PC-9 (cell line): ENCODE measurements around the gene RAVER1. TPM values are rescaled to one million over a fixed set of nuclear protein-coding genes. Genes with fewer than 3 reads are reported as not detected.

Experiments used
- BruUV-seq: library from RNA; stranded (reverse); fragments of 400-500 nt; replicated peaks from 2 replicates; lab custom pipeline; 2021; lab: Mats Ljungman, UMichigan
- CTCF ChIA-PET: fragments of 300-600 bp; sonication (Branson Sonifier 250); formaldehyde crosslinking; loops from one replicate; lab custom pipeline; 2022; ENCODE audit warnings: antibody characterized with exemption; lab: Charles Lee
- POLR2A ChIA-PET: fragments of 300-600 bp; sonication (Branson Sonifier 250); formaldehyde crosslinking; loops from one replicate; lab custom pipeline; 2022; ENCODE audit warnings: antibody characterized with exemption; ENCODE audit not compliant: unreplicated experiment; lab: Charles Lee
- DNase-seq, 2 experiments: peaks; one replicate each; pipeline versions ENCODE4 v3.0.0 to v3.0.0-alpha.2; 2015 to 2022; ENCODE audit warnings: mixed read lengths in 1 of 2
- H2AFZ ChIP-seq: fragments of 200-600 bp; sonication (generic); 2 replicates; pipeline ENCODE4 v1.8.1; 2017; ENCODE audit warnings: antibody characterized with exemption
- H3F3A ChIP-seq: fragments of 200-600 bp; sonication (generic); 2 replicates; pipeline ENCODE4 v1.8.1; 2017; ENCODE audit warnings: antibody characterized with exemption, mild to moderate bottlenecking, low read depth; ENCODE audit not compliant: insufficient read depth
- H3K27ac ChIP-seq: fragments of 200-600 bp; sonication (generic); 2 replicates; pipeline ENCODE4 v1.6.1; 2016; ENCODE audit warnings: mixed run types
- H3K27me3 ChIP-seq: fragments of 200-600 bp; sonication (generic); 2 replicates; pipeline ENCODE4 v1.6.1; 2016; ENCODE audit warnings: low read depth, mixed run types; ENCODE audit not compliant: insufficient read depth
- H3K36me3 ChIP-seq: fragments of 200-600 bp; sonication (generic); 2 replicates; pipeline ENCODE4 v1.6.1; 2016; ENCODE audit warnings: low read depth, mixed run types
- H3K4me1 ChIP-seq: fragments of 200-600 bp; sonication (generic); replicated peaks from 2 replicates; pipeline ENCODE4 v1.6.1; 2016; ENCODE audit warnings: mixed run types; ENCODE audit not compliant: insufficient read depth
- H3K4me2 ChIP-seq: fragments of 200-600 bp; sonication (generic); 2 replicates; pipeline ENCODE4 v1.6.1; 2017; ENCODE audit warnings: mixed run types
- H3K4me3 ChIP-seq: fragments of 200-600 bp; sonication (generic); 2 replicates; pipeline ENCODE4 v1.6.1; 2016; ENCODE audit warnings: mixed run types
- H3K79me2 ChIP-seq: fragments of 200-600 bp; sonication (generic); 2 replicates; pipeline ENCODE4 v1.6.1; 2017; ENCODE audit warnings: low read depth, mixed run types
- H3K9me2 ChIP-seq: fragments of 200-600 bp; sonication (generic); 2 replicates; pipeline ENCODE4 v1.8.1; 2017; ENCODE audit warnings: mild to moderate bottlenecking; ENCODE audit not compliant: insufficient read depth
- H3K9me3 ChIP-seq: fragments of 200-600 bp; sonication (generic); 2 replicates; pipeline ENCODE4 v1.8.1; 2016; ENCODE audit warnings: low read depth; ENCODE audit not compliant: insufficient read depth
- H4K20me1 ChIP-seq: fragments of 200-600 bp; sonication (generic); 2 replicates; pipeline ENCODE4 v1.8.1; 2017; ENCODE audit not compliant: insufficient read depth
- EZH2 ChIP-seq: fragments of 200-600 bp; sonication (generic); IDR thresholded peaks from 2 replicates; pipeline ENCODE4 v1.8.0; 2017; ENCODE audit warnings: antibody characterized with exemption, low read depth
- intact Hi-C: fragments of 100-400 bp; cut with micrococcal nuclease; formaldehyde crosslinking; loops from one replicate; pipeline ENCODE4 v1.10.0; 2022; ENCODE audit not compliant: unreplicated experiment
- total RNA-seq: library from RNA; stranded (reverse); gene quantifications from 2 replicates; pipeline ENCODE4 v1.2.3, GENCODE V29; 2021
- TF ChIP-seq, protein P1 (sequence below): fragments of 200-600 bp; sonication (generic); conservative IDR thresholded peaks from 2 replicates; pipeline ENCODE4 v1.6.1; 2017; ENCODE audit warnings: mixed run types, antibody characterized with exemption, mild to moderate bottlenecking, moderate library complexity

Gene RAVER1
- total RNA-seq, 1 experiment from 2014 or later: 52.9 TPM

DNA sequence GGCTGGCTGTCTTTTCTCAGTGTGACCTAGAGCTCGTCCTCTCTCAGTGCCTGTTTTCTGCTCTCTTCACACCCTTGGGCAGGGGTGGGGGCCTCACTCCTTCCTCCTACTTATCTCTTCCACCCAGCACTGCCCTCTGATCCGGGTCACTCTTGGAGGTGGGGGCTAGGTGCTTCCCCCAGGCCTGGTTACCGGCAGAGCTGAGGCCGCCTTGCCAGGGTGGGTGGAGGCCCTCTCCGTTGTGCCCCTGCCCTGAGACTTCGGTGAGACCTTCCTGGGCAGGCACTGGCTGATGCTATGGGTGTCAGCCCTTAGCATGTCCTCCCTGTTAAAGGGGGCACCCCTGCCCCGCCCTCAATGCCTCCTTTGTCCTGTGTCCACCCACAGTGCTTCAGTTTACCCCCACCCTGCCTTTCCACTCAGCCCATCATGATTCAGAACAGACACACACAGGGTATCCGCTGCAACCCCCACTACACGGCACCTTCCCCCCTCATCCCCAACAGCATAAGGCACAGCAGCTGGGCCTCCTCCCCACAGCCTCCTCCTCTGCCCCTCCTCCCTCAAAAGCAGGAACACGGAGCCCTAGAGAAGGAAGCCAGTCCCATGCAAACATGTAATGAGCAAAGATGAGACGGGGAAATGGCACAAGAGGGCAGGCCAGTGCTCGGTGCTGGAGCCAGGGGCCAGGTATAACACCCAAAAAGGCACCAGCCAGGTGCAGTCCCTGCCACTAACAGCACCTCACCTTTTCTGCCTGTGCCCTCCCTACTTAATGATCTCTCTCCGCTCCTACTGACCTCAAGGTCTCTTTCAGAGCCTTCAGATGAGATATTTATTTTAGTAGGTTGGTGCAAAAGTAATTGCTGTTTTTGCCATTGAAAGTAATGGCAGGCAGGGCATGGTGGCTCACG, 33.5 kb downstream of the RAVER1 start:
- Histone ChIP-seq H3K4me1 (no peaks in the 10 kb centered on the region), H3K4me3 (no peak overlapping the region), H3K79me2 (no peaks in the 10 kb centered on the region), H3K9me2 (no peaks in the 10 kb centered on the region), H3F3A (no peaks in the 10 kb centered on the region; the same call in 1 of the 2 replicates), H3K27ac (no peak overlapping the region), H3K9me3 (no peaks in the 10 kb centered on the region), H3K4me2 (no peak overlapping the region), H4K20me1 (no peaks in the 10 kb centered on the region), H3K27me3 (no peaks in the 10 kb centered on the region), H2AFZ (no peak overlapping the region), H3K36me3 (no peaks in the 10 kb centered on the region)
- POLR2A ChIA-PET: no interaction called here
- DNase-seq: no peak
- CTCF ChIA-PET: interaction anchor here (0.6 kb wide), 1 partner anchor 43 kb away, joined by 3 read pairs; no protein-coding TSS in a partner anchor
- TF ChIP-seq, protein P1, sequence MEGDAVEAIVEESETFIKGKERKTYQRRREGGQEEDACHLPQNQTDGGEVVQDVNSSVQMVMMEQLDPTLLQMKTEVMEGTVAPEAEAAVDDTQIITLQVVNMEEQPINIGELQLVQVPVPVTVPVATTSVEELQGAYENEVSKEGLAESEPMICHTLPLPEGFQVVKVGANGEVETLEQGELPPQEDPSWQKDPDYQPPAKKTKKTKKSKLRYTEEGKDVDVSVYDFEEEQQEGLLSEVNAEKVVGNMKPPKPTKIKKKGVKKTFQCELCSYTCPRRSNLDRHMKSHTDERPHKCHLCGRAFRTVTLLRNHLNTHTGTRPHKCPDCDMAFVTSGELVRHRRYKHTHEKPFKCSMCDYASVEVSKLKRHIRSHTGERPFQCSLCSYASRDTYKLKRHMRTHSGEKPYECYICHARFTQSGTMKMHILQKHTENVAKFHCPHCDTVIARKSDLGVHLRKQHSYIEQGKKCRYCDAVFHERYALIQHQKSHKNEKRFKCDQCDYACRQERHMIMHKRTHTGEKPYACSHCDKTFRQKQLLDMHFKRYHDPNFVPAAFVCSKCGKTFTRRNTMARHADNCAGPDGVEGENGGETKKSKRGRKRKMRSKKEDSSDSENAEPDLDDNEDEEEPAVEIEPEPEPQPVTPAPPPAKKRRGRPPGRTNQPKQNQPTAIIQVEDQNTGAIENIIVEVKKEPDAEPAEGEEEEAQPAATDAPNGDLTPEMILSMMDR: no peak
- TF ChIP-seq EZH2: no peak
- intact Hi-C loops: no loop called here
- no TSS peak for BruUV-seq

- no peak overlapping the region for H3K27ac ChIP-seq
- no peaks in the 10 kb centered on the region for H3K9me3 ChIP-seq
- H3F3A ChIP-seq: peaks cover 7% of the 10 kb centered on the region; the same call in 1 of the 2 replicates
- CTCF ChIA-PET: no interaction called here
- no peak overlapping the region for H3K4me2 ChIP-seq
- POLR2A ChIA-PET: no interaction called here
- BruUV-seq: no TSS peak
- H3K27me3 ChIP-seq: no peaks in the 10 kb centered on the region
- peaks cover 8% of the 10 kb centered on the region; the same call in 1 of the 2 replicates for H3K4me1 ChIP-seq
- no peaks in the 10 kb centered on the region for H3K9me2 ChIP-seq
- intact Hi-C loops: no loop called here
- no peak overlapping the region for H3K4me3 ChIP-seq
- no peak for DNase-seq
- H3K36me3 ChIP-seq: no peaks in the 10 kb centered on the region
- no peaks in the 10 kb centered on the region for H4K20me1 ChIP-seq
- no peaks in the 10 kb centered on the region for H3K79me2 ChIP-seq
- TF ChIP-seq, protein P1: no peak
- no peak for TF ChIP-seq EZH2
- H2AFZ ChIP-seq: no peak overlapping the region
Observed at GRCh38 chr19:10295847-10296591, 37.3 kb downstream of the RAVER1 start.

DNA sequence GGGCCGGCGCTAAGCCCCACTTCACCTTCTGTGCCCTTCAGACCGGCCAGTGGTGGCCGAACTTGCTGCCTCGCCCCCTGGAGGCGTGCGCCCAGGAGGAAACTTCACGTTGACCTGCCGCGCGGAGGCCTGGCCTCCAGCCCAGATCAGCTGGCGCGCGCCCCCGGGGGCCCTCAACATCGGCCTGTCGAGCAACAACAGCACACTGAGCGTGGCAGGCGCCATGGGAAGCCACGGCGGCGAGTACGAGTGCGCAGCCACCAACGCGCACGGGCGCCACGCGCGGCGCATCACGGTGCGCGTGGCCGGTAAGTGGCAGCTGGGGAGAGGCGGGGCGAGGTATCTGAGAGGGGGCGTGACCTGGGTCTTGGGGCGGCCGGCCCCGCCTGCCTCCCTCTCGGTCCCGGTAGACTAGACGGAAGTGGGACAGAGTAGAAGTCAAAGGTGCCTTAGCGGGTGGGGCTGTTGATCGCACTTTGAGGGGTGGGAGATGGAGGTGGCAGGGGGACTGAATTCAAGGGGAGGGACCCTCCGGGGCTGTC, 38.0 kb downstream of the RAVER1 start:
- intact Hi-C loops: no loop called here
- no peak overlapping the region for H3K4me2 ChIP-seq
- BruUV-seq: no TSS peak
- ChIA-PET CTCF (no interaction called here), POLR2A (no interaction called here)
- no peak overlapping the region for H2AFZ ChIP-seq
- H3K9me2 ChIP-seq: no peaks in the 10 kb centered on the region
- DNase-seq: no peak
- H3K36me3 ChIP-seq: no peaks in the 10 kb centered on the region
- peaks cover 7% of the 10 kb centered on the region; the same call in 1 of the 2 replicates for H3F3A ChIP-seq
- H3K4me1 ChIP-seq: peaks cover 14% of the 10 kb centered on the region
- no peaks in the 10 kb centered on the region for H3K79me2 ChIP-seq
- no peaks in the 10 kb centered on the region for H4K20me1 ChIP-seq
- H3K9me3 ChIP-seq: no peaks in the 10 kb centered on the region
- no peak overlapping the region for H3K27ac ChIP-seq
- no peak for TF ChIP-seq EZH2
- TF ChIP-seq, protein P1: no peak
- H3K27me3 ChIP-seq: no peaks in the 10 kb centered on the region
- H3K4me3 ChIP-seq: no peak overlapping the region
